Measurements from ENCODE around the gene C11orf16. TPM values are rescaled to one million over a fixed set of nuclear protein-coding genes. Genes with fewer than 3 reads are reported as not detected.

The C11orf16 gene
- total and polyA plus RNA-seq, 2 of the 8 experiments (the other 6 are each of a cell fraction or from before 2014, with no cell fraction given): 0.08 TPM; not detected in 1

- POLR2A ChIA-PET (ENCODE audit: partially characterized antibody): interaction anchor here (1.4 kb wide), 1 partner anchor 23 kb away, joined by 3 read pairs; no protein-coding TSS in a partner anchor
- FAIRE-seq: no peak
- no peak overlapping the region for H4K91ac ChIP-seq (replicated peaks; ENCODE audit: insufficient read length, low read length)
- no peak overlapping the region for H3K4me3 ChIP-seq (ENCODE audit: extremely low read depth in 1 of 4, insufficient read depth in 2 of 4, low read depth in 3 of 4, low read length in 4 of 4)
- CTCF ChIA-PET (ENCODE audit: partially characterized antibody): interaction anchor here (0.6 to 3.1 kb wide), 6 partner anchors 8 to 342 kb away, joined by 3 to 9 read pairs (median 5); no protein-coding TSS in a partner anchor
- no peaks in the 10 kb centered on the region for H3K27me3 ChIP-seq (replicated peaks in 1 of 4; ENCODE audit: control insufficient read depth in 3 of 4, extremely low read depth in 1 of 4, insufficient read depth in 3 of 4, low read length in 3 of 4)
- H4K20me1 ChIP-seq (replicated peaks in 1 of 2; ENCODE audit: control insufficient read depth in 1 of 2, insufficient read depth in 2 of 2, low read length in 2 of 2): no peaks in the 10 kb centered on the region
- H2AK5ac ChIP-seq (ENCODE audit: low read depth, low read length): no peak overlapping the region
- H3K14ac ChIP-seq (ENCODE audit: insufficient read length): no peak overlapping the region
- no peak overlapping the region for H3K9ac ChIP-seq (replicated peaks in 1 of 4; ENCODE audit: extremely low read depth in 1 of 4, low read depth in 3 of 4, low read length in 3 of 4)
- no peak overlapping the region for H3K4ac ChIP-seq (replicated peaks; ENCODE audit: insufficient read length, low read depth, low read length)
- H3K36me3 ChIP-seq (ENCODE audit: control insufficient read depth in 2 of 4, insufficient read depth in 4 of 4, low read length in 3 of 4): no peaks in the 10 kb centered on the region
- H2BK5ac ChIP-seq (ENCODE audit: low read depth, low read length): no peak overlapping the region
- no peak overlapping the region for H2BK120ac ChIP-seq (replicated peaks; ENCODE audit: low read depth, low read length)
- H3K4me1 ChIP-seq (replicated peaks in 1 of 4; ENCODE audit: control insufficient read depth in 3 of 4, insufficient read depth in 4 of 4, low read length in 3 of 4): no peaks in the 10 kb centered on the region
- no peak overlapping the region for H2AFZ ChIP-seq (ENCODE audit: low read length)
- H3K27ac ChIP-seq (ENCODE audit: low read depth, low read length): no peak overlapping the region
- no peaks in the 10 kb centered on the region for H3K79me2 ChIP-seq (ENCODE audit: control insufficient read depth in 1 of 2, insufficient read depth in 2 of 2, low read length in 2 of 2)
- no peak overlapping the region for H2BK15ac ChIP-seq (ENCODE audit: low read length)
- H4K8ac ChIP-seq (ENCODE audit: extremely low read depth, insufficient read depth, low read length): no peak overlapping the region
- H3K9me3 ChIP-seq (ENCODE audit: insufficient read depth in 2 of 2, low read depth in 1 of 2, low read length in 1 of 2): no peaks in the 10 kb centered on the region
- H3K18ac ChIP-seq (ENCODE audit: extremely low read depth, low read length): no peak overlapping the region
- no peak overlapping the region for H3K56ac ChIP-seq (replicated peaks; ENCODE audit: insufficient read length, low read depth, low read length)
- no peak for DNase-seq (ENCODE audit: low read depth in 1 of 2, low spot score in 2 of 2)
- H3K4me2 ChIP-seq (ENCODE audit: insufficient read depth in 1 of 2, low read depth in 2 of 2, low read length in 2 of 2): no peak overlapping the region
- 88% methylated on average over 8 of the region's 8 CpGs; no CpG with 5 or more reads in 1 of the 2 experiments for WGBS, 2 experiments (ENCODE audit: extremely low coverage in 1 of 2, insufficient coverage in 1 of 2, insufficient read length in 1 of 2, insufficient replicate concordance in 2 of 2, low coverage in 1 of 2, low lambda C conversion rate in 2 of 2, missing lambda C conversion rate in 1 of 2)
- H3K23me2 ChIP-seq (ENCODE audit: low read depth, low read length): no peaks in the 10 kb centered on the region
- H2BK20ac ChIP-seq (ENCODE audit: low read length): no peak overlapping the region
- no peak overlapping the region for H4K5ac ChIP-seq (ENCODE audit: insufficient read length, low read depth, low read length)
- no peak overlapping the region for H2BK12ac ChIP-seq (ENCODE audit: low read depth, low read length)
- H3K79me1 ChIP-seq (ENCODE audit: low read depth, low read length): no peaks in the 10 kb centered on the region
- H3K23ac ChIP-seq (ENCODE audit: insufficient read length): no peak overlapping the region
- TF ChIP-seq JUN (IDR thresholded peaks at IDR 0.05; ENCODE audit: low read depth, low read length) (no peak), CBX8 (IDR thresholded peaks at IDR 0.05; ENCODE audit: borderline replicate concordance, low read depth, low read length) (no peak)
Measured at GRCh38 chr11:8941341-8942103, 8.8 kb upstream of the C11orf16 start.
